Colonic mucosa (tissue), 4 donors: ENCODE measurements around the gene FHOD3. TPM values are rescaled to one million over a fixed set of nuclear protein-coding genes. Genes with fewer than 3 reads are reported as not detected.

ENCODE experiments used
- DNase-seq: peaks from one replicate; pipeline ENCODE4 v3.0.0-alpha.2; 2020
- H3K27ac ChIP-seq: fragments of 200-600 bp; one replicate; pipeline ENCODE4 v1.8.0; 2021
- H3K27me3 ChIP-seq: fragments of 200-600 bp; one replicate; pipeline ENCODE4 v1.8.0; 2021
- H3K36me3 ChIP-seq: fragments of 200-600 bp; one replicate; pipeline ENCODE4 v1.8.0; 2021
- H3K4me1 ChIP-seq: fragments of 200-600 bp; one replicate; pipeline ENCODE4 v1.8.0; 2021; ENCODE audit warnings: mild to moderate bottlenecking
- H3K4me3 ChIP-seq: fragments of 200-600 bp; one replicate; pipeline ENCODE4 v1.8.0; 2021
- H3K9ac ChIP-seq, 2 donors: one replicate each; pipeline ENCODE4 v1.7.0; 2013; ENCODE audit warnings: control low read depth in 2 of 2, low read depth in 2 of 2, low read length in 2 of 2
- H3K9me3 ChIP-seq: fragments of 200-600 bp; one replicate; pipeline ENCODE4 v1.8.0; 2021
- intact Hi-C: fragments of 100-400 bp; cut with DNase I; formaldehyde crosslinking; loops from one replicate; pipeline ENCODE4 v1.14.1; 2022
- total RNA-seq, 2 donors: library from RNA; stranded (reverse); fragmentation: NEBNext Ultra II Directional in 1 of 2; extraction: Animal tissue kit (Norgen Biotek cat#: 25700) in 1 of 2; gene quantifications; one replicate each; pipeline ENCODE4 v1.2.1, GENCODE V29; 2021
- TF ChIP-seq, protein P1 (sequence below): fragments of 200-600 bp; IDR thresholded peaks from one replicate; pipeline ENCODE4 v1.8.0; 2022; ENCODE audit warnings: antibody characterized with exemption, mild to moderate bottlenecking
- donor health status: healthy.
- donor health status: DM: no; HTN: no; CAD: no.
- donor health status: DM: no; HTN: no; CAD: no.

Gene FHOD3
- total RNA-seq, 2 donors from 2014 or later, result 2.5 to 4.1 TPM

- no peaks in the 10 kb centered on the region for H3K9me3 ChIP-seq
- no peaks in the 10 kb centered on the region for H3K4me1 ChIP-seq
- no peak overlapping the region for H3K4me3 ChIP-seq
- no peak overlapping the region for H3K27ac ChIP-seq
- DNase-seq, result no peak
- intact Hi-C loops, result no loop called here
- H3K9ac ChIP-seq, result no peak overlapping the region
- no peaks in the 10 kb centered on the region for H3K36me3 ChIP-seq
- TF ChIP-seq, protein P1, sequence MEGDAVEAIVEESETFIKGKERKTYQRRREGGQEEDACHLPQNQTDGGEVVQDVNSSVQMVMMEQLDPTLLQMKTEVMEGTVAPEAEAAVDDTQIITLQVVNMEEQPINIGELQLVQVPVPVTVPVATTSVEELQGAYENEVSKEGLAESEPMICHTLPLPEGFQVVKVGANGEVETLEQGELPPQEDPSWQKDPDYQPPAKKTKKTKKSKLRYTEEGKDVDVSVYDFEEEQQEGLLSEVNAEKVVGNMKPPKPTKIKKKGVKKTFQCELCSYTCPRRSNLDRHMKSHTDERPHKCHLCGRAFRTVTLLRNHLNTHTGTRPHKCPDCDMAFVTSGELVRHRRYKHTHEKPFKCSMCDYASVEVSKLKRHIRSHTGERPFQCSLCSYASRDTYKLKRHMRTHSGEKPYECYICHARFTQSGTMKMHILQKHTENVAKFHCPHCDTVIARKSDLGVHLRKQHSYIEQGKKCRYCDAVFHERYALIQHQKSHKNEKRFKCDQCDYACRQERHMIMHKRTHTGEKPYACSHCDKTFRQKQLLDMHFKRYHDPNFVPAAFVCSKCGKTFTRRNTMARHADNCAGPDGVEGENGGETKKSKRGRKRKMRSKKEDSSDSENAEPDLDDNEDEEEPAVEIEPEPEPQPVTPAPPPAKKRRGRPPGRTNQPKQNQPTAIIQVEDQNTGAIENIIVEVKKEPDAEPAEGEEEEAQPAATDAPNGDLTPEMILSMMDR, result no peak
- H3K27me3 ChIP-seq, result no peaks in the 10 kb centered on the region
Observed at GRCh38 chr18:36561046-36561445, 263.5 kb downstream of the FHOD3 start.

GRCh38 chr18:36564841-36565240 is 267.3 kb downstream of the FHOD3 start:
- TF ChIP-seq, protein P1, result no peak
- no peak overlapping the region for H3K9ac ChIP-seq
- no peak overlapping the region for H3K27ac ChIP-seq
- H3K4me3 ChIP-seq, result no peak overlapping the region
- no peaks in the 10 kb centered on the region for H3K36me3 ChIP-seq
- DNase-seq, result no peak
- intact Hi-C loops, result no loop called here
- no peaks in the 10 kb centered on the region for H3K27me3 ChIP-seq
- no peaks in the 10 kb centered on the region for H3K9me3 ChIP-seq
- H3K4me1 ChIP-seq, result no peaks in the 10 kb centered on the region

DNA sequence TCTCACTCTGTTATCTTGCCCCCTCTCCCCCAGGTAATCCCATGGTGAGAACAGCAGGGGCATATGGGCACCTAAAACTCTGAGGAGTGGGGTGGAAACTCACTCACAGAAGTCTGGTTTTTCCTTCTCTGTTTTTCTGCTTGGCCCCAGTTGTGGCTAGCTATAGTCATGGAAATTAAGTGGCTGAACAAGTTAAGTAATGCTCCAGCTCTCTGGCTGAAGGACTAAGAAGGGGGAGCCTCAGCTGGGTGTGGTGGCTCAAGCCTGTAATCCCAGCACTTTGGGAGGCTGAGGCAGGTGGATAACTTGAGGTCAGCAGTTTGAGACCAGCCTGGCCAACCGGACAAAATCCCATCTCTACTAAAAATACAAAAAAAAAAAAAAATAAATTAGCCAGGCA is 270.3 kb downstream of the FHOD3 start:
- intact Hi-C loops, result no loop called here

DNA sequence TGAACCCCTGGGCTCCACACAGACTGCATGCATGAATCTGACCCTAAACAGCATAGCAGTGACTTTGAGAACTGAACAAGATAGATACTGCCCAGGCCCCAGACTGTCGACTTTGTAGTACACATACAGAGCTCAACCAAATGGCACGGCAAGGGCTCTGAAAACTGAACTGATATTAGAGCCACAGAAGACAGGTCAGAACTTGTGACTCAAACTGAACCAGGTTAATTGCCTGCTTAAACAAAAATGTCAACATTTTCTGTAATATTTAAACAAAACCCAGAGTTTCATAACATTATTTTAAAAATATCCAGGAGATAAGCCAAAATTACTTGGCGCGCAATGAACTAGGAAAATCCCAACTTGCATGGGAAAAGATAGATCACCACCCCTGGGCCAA is 271.0 kb downstream of the FHOD3 start:
- Histone ChIP-seq H3K36me3 (no peaks in the 10 kb centered on the region), H3K9me3 (no peaks in the 10 kb centered on the region), H3K27me3 (no peaks in the 10 kb centered on the region), H3K4me1 (no peaks in the 10 kb centered on the region), H3K9ac (no peak overlapping the region), H3K4me3 (no peak overlapping the region), H3K27ac (no peak overlapping the region)
- no peak for DNase-seq
- intact Hi-C loops, result no loop called here
- TF ChIP-seq, protein P1, result no peak

More for the DNA sequence above, 270.3 kb downstream of the FHOD3 start:
- Histone ChIP-seq H3K4me1 (no peaks in the 10 kb centered on the region), H3K36me3 (no peaks in the 10 kb centered on the region), H3K27me3 (no peaks in the 10 kb centered on the region), H3K4me3 (no peak overlapping the region), H3K9me3 (no peaks in the 10 kb centered on the region), H3K9ac (no peak overlapping the region), H3K27ac (no peak overlapping the region)
- DNase-seq, result no peak
- TF ChIP-seq, protein P1, result no peak

- peak; percentile 63 for DNase-seq
- Histone ChIP-seq H3K4me1 (no peaks in the 10 kb centered on the region), H3K9me3 (no peaks in the 10 kb centered on the region), H3K9ac (no peak overlapping the region), H3K36me3 (no peaks in the 10 kb centered on the region), H3K27me3 (no peaks in the 10 kb centered on the region), H3K27ac (no peak overlapping the region), H3K4me3 (no peak overlapping the region)
- TF ChIP-seq, protein P1, result no peak
- intact Hi-C loops, result loop anchor here (10.0 kb wide), 1 partner anchor 277 kb away; the partner anchor contains the start of gene FHOD3
Observed at GRCh38 chr18:36572135-36572856, 274.8 kb downstream of the FHOD3 start.
